Endothelial cell of umbilical vein (primary cell): ENCODE data around the gene THSD4.

ENCODE experiments used
- EZH2 ChIP-seq: IDR thresholded peaks from 2 replicates; pipeline ENCODE4 v1.6.1; 2012; ENCODE audit warnings: borderline replicate concordance, low read depth, mild to moderate bottlenecking, moderate library complexity, low read length, inconsistent platforms; ENCODE audit not compliant: severe bottlenecking
- JUN ChIP-seq: IDR thresholded peaks from 2 replicates; pipeline ENCODE4 v1.6.1; 2011; ENCODE audit warnings: borderline replicate concordance, low read depth; ENCODE audit not compliant: insufficient read length, insufficient read depth
- MYC ChIP-seq: IDR thresholded peaks from one replicate; pipeline ENCODE4 v1.6.1; 2011; ENCODE audit warnings: mild to moderate bottlenecking, low read depth, low read length
- POLR2A ChIP-seq: IDR thresholded peaks from 2 replicates; pipeline ENCODE4 v1.6.1; 2012; ENCODE audit warnings: low read depth, mild to moderate bottlenecking, control low read depth, low read length
- POLR2AphosphoS5 ChIP-seq: IDR thresholded peaks from 2 replicates; pipeline ENCODE4 v1.6.1; 2012; ENCODE audit warnings: low read depth, mild to moderate bottlenecking, control low read depth, low read length, moderate library complexity; ENCODE audit not compliant: insufficient read depth
- TF ChIP-seq, protein P1 (sequence below), 2 donors: IDR thresholded peaks; 1 replicate in 1 of 2; 2 replicates in 1 of 2; pipeline ENCODE4 v1.5.1; 2011; ENCODE audit warnings: low read length in 2 of 2, mild to moderate bottlenecking in 2 of 2, moderate library complexity in 2 of 2, control low read depth in 1 of 2, inconsistent platforms in 1 of 2, low read depth in 1 of 2; ENCODE audit not compliant: insufficient read depth in 1 of 2; ENCODE audit errors: extremely low read depth in 1 of 2
- TF ChIP-seq, protein P2 (sequence below): IDR thresholded peaks from 2 replicates; pipeline ENCODE4 v1.6.1; 2011; ENCODE audit not compliant: insufficient read depth, insufficient read length

DNA sequence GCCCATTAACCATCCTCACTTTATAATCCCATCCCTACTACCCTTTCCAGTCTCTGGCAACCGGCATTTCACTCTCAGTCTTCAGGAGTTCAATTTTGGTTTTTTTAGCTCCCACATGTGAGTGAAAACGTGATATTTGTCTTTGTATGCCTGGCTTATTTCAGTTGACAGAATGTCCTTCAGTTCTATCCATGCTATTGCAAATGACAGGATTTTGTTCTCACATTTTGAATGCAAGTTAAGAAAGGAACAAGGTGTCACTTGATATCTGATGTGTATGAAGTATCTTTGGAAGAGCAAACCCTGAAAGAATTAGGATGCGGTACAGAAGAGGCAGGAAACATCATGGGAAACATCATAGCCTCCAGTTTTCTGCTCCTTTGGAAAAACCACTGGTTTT is 298.1 kb downstream of the THSD4 start:
- TF ChIP-seq POLR2A (no peak), EZH2 (no peak), POLR2AphosphoS5 (no peak), JUN (no peak), MYC (no peak)
- TF ChIP-seq, protein P1, sequence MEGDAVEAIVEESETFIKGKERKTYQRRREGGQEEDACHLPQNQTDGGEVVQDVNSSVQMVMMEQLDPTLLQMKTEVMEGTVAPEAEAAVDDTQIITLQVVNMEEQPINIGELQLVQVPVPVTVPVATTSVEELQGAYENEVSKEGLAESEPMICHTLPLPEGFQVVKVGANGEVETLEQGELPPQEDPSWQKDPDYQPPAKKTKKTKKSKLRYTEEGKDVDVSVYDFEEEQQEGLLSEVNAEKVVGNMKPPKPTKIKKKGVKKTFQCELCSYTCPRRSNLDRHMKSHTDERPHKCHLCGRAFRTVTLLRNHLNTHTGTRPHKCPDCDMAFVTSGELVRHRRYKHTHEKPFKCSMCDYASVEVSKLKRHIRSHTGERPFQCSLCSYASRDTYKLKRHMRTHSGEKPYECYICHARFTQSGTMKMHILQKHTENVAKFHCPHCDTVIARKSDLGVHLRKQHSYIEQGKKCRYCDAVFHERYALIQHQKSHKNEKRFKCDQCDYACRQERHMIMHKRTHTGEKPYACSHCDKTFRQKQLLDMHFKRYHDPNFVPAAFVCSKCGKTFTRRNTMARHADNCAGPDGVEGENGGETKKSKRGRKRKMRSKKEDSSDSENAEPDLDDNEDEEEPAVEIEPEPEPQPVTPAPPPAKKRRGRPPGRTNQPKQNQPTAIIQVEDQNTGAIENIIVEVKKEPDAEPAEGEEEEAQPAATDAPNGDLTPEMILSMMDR (IDR thresholded peaks at IDR 0.05; ENCODE audit: extremely low read depth in 1 of 2, insufficient read depth in 1 of 2, low read depth in 1 of 2, low read length in 2 of 2): no peak
- TF ChIP-seq, protein P2, sequence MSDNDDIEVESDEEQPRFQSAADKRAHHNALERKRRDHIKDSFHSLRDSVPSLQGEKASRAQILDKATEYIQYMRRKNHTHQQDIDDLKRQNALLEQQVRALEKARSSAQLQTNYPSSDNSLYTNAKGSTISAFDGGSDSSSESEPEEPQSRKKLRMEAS: no peak
